Activated CD4-positive, alpha-beta T cell treated with anti-CD3 and anti-CD28 coated beads, Interleukin-2, Interleukin-6, amounts not matched to agents 100 ng/mL and 50 ng/mL, durations not matched to agents 16 hours and 8 hours (primary cell): ENCODE measurements around the gene RECK.

Source experiments
- DNase-seq: peaks from one replicate; pipeline ENCODE4 v3.0.0-alpha.2; 2020

The RECK gene

GRCh38 chr9:36161187-36161586 is 124.5 kb downstream of the RECK start:
- no peak for DNase-seq

GRCh38 chr9:36162211-36162738 is 125.6 kb downstream of the RECK start:
- DNase-seq: no peak

GRCh38 chr9:36163049-36163785 is 126.5 kb downstream of the RECK start:
- no peak for DNase-seq

- DNase-seq: no peak
Measured at GRCh38 chr9:36163786-36164170, 127.1 kb downstream of the RECK start.

- DNase-seq: no peak
Measured at GRCh38 chr9:36164372-36164771, 127.7 kb downstream of the RECK start.

- DNase-seq: no peak
Measured at GRCh38 chr9:36164989-36165388, 128.3 kb downstream of the RECK start.

- DNase-seq: no peak
Measured at GRCh38 chr9:36165826-36166167, 129.1 kb downstream of the RECK start.

GRCh38 chr9:36166168-36166927 is 129.6 kb downstream of the RECK start:
- peak; percentile 90 for DNase-seq

- DNase-seq: no peak
Measured at GRCh38 chr9:36169166-36169565, 132.5 kb downstream of the RECK start, which contains the start of gene CCIN. Gene CCIN (plus strand): TSS chr9:36169388. CDS start chr9:36169503, 115 bp downstream.

- no peak for DNase-seq
Measured at GRCh38 chr9:36169708-36170107, 133.0 kb downstream of the RECK start.

- no peak for DNase-seq
Measured at GRCh38 chr9:36170531-36170930, 133.8 kb downstream of the RECK start.

- no peak for DNase-seq
Measured at GRCh38 chr9:36173861-36174260, 137.1 kb downstream of the RECK start.
